Bone marrow (tissue), 2 donors: ENCODE measurements around the gene FAM120A.
"Not testable (repeated sequence)": the region's sequence is repeated elsewhere in the genome, so short reads cannot be mapped to it uniquely, and the experiment has no call there.

ENCODE experiments used
- DNase-seq, 2 donors: peaks; one replicate each; lab custom pipeline; 2025; lab: John Stamatoyannopoulos, UW

FAM120A gene

GRCh38 chr9:93509084-93509483 lies 57.6 kb downstream of the FAM120A start:
- DNase-seq: no peak

GRCh38 chr9:93510041-93510440 lies 58.6 kb downstream of the FAM120A start:
- no peak for DNase-seq

GRCh38 chr9:93511228-93511627 lies 59.7 kb downstream of the FAM120A start:
- DNase-seq: not testable (repeated sequence)

GRCh38 chr9:93512170-93512812 lies 60.8 kb downstream of the FAM120A start:
- peak in 1 of 2 donors; percentile 60 for DNase-seq

- DNase-seq: no peak
These were observed 62.1 kb downstream of the FAM120A start for GRCh38 chr9:93513606-93514005.

GRCh38 chr9:93517331-93517730 lies 65.8 kb downstream of the FAM120A start:
- DNase-seq: no peak

- no peak for DNase-seq
These were observed 69.0 kb downstream of the FAM120A start for GRCh38 chr9:93520523-93520922.

GRCh38 chr9:93522736-93523135 lies 71.3 kb downstream of the FAM120A start:
- DNase-seq: no peak

GRCh38 chr9:93523518-93524144 lies 72.1 kb downstream of the FAM120A start:
- no peak for DNase-seq

GRCh38 chr9:93525476-93525875 lies 74.0 kb downstream of the FAM120A start:
- no peak for DNase-seq

- no peak for DNase-seq
These were observed 79.9 kb downstream of the FAM120A start for GRCh38 chr9:93531374-93531773.

GRCh38 chr9:93532141-93532540 lies 80.7 kb downstream of the FAM120A start:
- no peak for DNase-seq

- no peak for DNase-seq
These were observed 82.4 kb downstream of the FAM120A start for GRCh38 chr9:93533863-93534262.

- no peak for DNase-seq
These were observed 84.7 kb downstream of the FAM120A start for GRCh38 chr9:93536167-93536566.

GRCh38 chr9:93536874-93537273 lies 85.4 kb downstream of the FAM120A start:
- DNase-seq: no peak

GRCh38 chr9:93540305-93540704 lies 88.8 kb downstream of the FAM120A start:
- no peak for DNase-seq

- no peak for DNase-seq
These were observed 89.5 kb downstream of the FAM120A start for GRCh38 chr9:93541005-93541404.

GRCh38 chr9:93541581-93542349 lies 90.3 kb downstream of the FAM120A start:
- no peak for DNase-seq

- DNase-seq: no peak
These were observed 91.6 kb downstream of the FAM120A start for GRCh38 chr9:93543117-93543516.

- no peak for DNase-seq
These were observed 94.9 kb downstream of the FAM120A start for GRCh38 chr9:93546356-93546755.

- DNase-seq: no peak
These were observed 98.1 kb downstream of the FAM120A start for GRCh38 chr9:93549611-93550010.

GRCh38 chr9:93552923-93553322 lies 101.4 kb downstream of the FAM120A start:
- DNase-seq: no peak

GRCh38 chr9:93555370-93555769 lies 103.9 kb downstream of the FAM120A start:
- DNase-seq: no peak
